Stimulated activated CD4-positive, alpha-beta T cell treated with anti-CD3 and anti-CD28 coated beads, Interleukin-2, amount 100 ng/mL, for 48 hours (primary cell): ENCODE measurements around the gene FMN1.
"Not testable (repeated sequence)": the region's sequence is repeated elsewhere in the genome, so short reads cannot be mapped to it uniquely, and the experiment has no call there.

Experiments
- DNase-seq, 2 donors: peaks; one replicate each; pipeline ENCODE4 v3.0.0-alpha.2; 2020

The FMN1 gene

GRCh38 chr15:32872621-32873283 lies 321.8 kb downstream of the FMN1 start:
- no peak for DNase-seq

GRCh38 chr15:32871883-32872282 lies 322.6 kb downstream of the FMN1 start:
- DNase-seq: no peak

- peak in 1 of 2 donors; percentile 6 for DNase-seq
Observed at GRCh38 chr15:32870240-32871033, 324.1 kb downstream of the FMN1 start.

GRCh38 chr15:32869776-32870175 lies 324.7 kb downstream of the FMN1 start:
- DNase-seq: no peak

- DNase-seq: no peak
Observed at GRCh38 chr15:32867313-32867626, 327.2 kb downstream of the FMN1 start.

GRCh38 chr15:32866454-32867312 lies 327.8 kb downstream of the FMN1 start:
- no peak for DNase-seq

GRCh38 chr15:32864841-32865240 lies 329.7 kb downstream of the FMN1 start:
- DNase-seq: no peak

GRCh38 chr15:32864051-32864450 lies 330.5 kb downstream of the FMN1 start:
- DNase-seq: no peak

GRCh38 chr15:32861761-32862160 lies 332.8 kb downstream of the FMN1 start:
- no peak for DNase-seq

GRCh38 chr15:32861174-32861573 lies 333.3 kb downstream of the FMN1 start:
- DNase-seq: no peak

- DNase-seq: no peak
Observed at GRCh38 chr15:32859996-32860395, 334.5 kb downstream of the FMN1 start.

- DNase-seq: no peak
Observed at GRCh38 chr15:32859251-32859650, 335.3 kb downstream of the FMN1 start.

- DNase-seq: no peak
Observed at GRCh38 chr15:32857732-32858131, 336.8 kb downstream of the FMN1 start.

- no peak for DNase-seq
Observed at GRCh38 chr15:32856753-32857152, 337.8 kb downstream of the FMN1 start.

- DNase-seq: no peak
Observed at GRCh38 chr15:32855942-32856341, 338.6 kb downstream of the FMN1 start.

GRCh38 chr15:32853592-32853991 lies 340.9 kb downstream of the FMN1 start:
- no peak for DNase-seq

GRCh38 chr15:32852771-32853170 lies 341.7 kb downstream of the FMN1 start:
- DNase-seq: no peak

- DNase-seq: no peak
Observed at GRCh38 chr15:32852017-32852416, 342.5 kb downstream of the FMN1 start.

GRCh38 chr15:32851572-32851971 lies 342.9 kb downstream of the FMN1 start:
- DNase-seq: no peak

GRCh38 chr15:32849769-32850668 lies 344.5 kb downstream of the FMN1 start:
- no peak for DNase-seq

- DNase-seq: not testable (repeated sequence)
Observed at GRCh38 chr15:32846671-32847070, 347.8 kb downstream of the FMN1 start.

GRCh38 chr15:32844118-32844711 lies 350.3 kb downstream of the FMN1 start:
- DNase-seq: no peak
